ENCODE data around the gene BOD1. TPM values are rescaled to one million over a fixed set of nuclear protein-coding genes. Genes with fewer than 3 reads are reported as not detected.

The BOD1 gene
- total and polyA plus RNA-seq, 9 of the 15 experiments (the other 6 are each of a cell fraction or from before 2014, with no cell fraction given), result 10.1 to 31.6 (median 22.6) TPM

- TF ChIP-seq KDM2B (CRISPR knock-in tag; IDR thresholded peaks at IDR 0.05) (no peak), MAZ (CRISPR knock-in tag; conservative IDR thresholded peaks at IDR 0.05 in 1 of 2, IDR thresholded peaks at IDR 0.05 in 1 of 2) (0 out of 4 replicates have a peak, but pooled peaks of 1 of the 2 experiments have one; percentile 28), USF2 (CRISPR knock-in tag; IDR thresholded peaks at IDR 0.05) (peak; percentile 22; the same call in 1 of the 2 replicates), CHD4 (IDR thresholded peaks at IDR 0.05; ENCODE audit: insufficient read depth, insufficient replicate concordance, low read depth, low read length, poor library complexity, severe bottlenecking) (no peak), CBFA2T3 (IDR thresholded peaks at IDR 0.05) (peak; percentile 72), KDM1A (IDR thresholded peaks at IDR 0.05) (peak in 1 of 2 experiments; percentile 20; a peak in 1 of 4 replicates), EP300 (IDR thresholded peaks at IDR 0.05; ENCODE audit: low read length) (peak; percentile 35; the same call in 1 of the 2 replicates), ZNF589 (CRISPR knock-in tag; IDR thresholded peaks at IDR 0.05; ENCODE audit: low read depth) (peak; percentile 72; the same call in 1 of the 2 replicates), NFRKB (IDR thresholded peaks at IDR 0.05; ENCODE audit: low read depth) (no peak), GATAD2A (IDR thresholded peaks at IDR 0.05) (no peak), E4F1 (CRISPR knock-in tag; IDR thresholded peaks at IDR 0.05; ENCODE audit: borderline replicate concordance) (peak; percentile 82; the same call in 1 of the 2 replicates), HES1 (IDR thresholded peaks at IDR 0.05; ENCODE audit: low read depth) (peak; percentile 58; the same call in 1 of the 2 replicates), SMARCE1 (IDR thresholded peaks at IDR 0.05) (0 out of 2 replicates have a peak, but pooled peaks have one; percentile 21), CTBP1 (IDR thresholded peaks at IDR 0.05; ENCODE audit: borderline replicate concordance) (peak; percentile 38; the same call in 1 of the 2 replicates), ARID1B (IDR thresholded peaks at IDR 0.05) (peak; percentile 62), ETV5 (CRISPR knock-in tag; IDR thresholded peaks at IDR 0.05; ENCODE audit: low read depth) (0 out of 2 replicates have a peak, but pooled peaks have one; percentile 35), HMBOX1 (IDR thresholded peaks at IDR 0.05) (peak; percentile 32; the same call in 1 of the 2 replicates), HDAC1 (IDR thresholded peaks at IDR 0.05) (0 out of 4 replicates have a peak, but pooled peaks of 1 of the 2 experiments have one; percentile 20), PHF21A (IDR thresholded peaks at IDR 0.05; ENCODE audit: borderline replicate concordance, low read depth) (peak; percentile 12; the same call in 1 of the 2 replicates), TEAD4 (IDR thresholded peaks at IDR 0.05; ENCODE audit: low read length) (peak; percentile 70; the same call in 1 of the 2 replicates), TEAD4 (CRISPR knock-in tag; IDR thresholded peaks at IDR 0.05; ENCODE audit: borderline replicate concordance) (no peak), TCF3 (CRISPR knock-in tag; IDR thresholded peaks at IDR 0.05) (peak; percentile 89), ID3 (CRISPR knock-in tag; IDR thresholded peaks at IDR 0.05) (no peak), ID3 (tag; IDR thresholded peaks at IDR 0.05) (0 out of 2 replicates have a peak, but pooled peaks have one; percentile 25)
Observed at GRCh38 chr5:173648308-173648866, 31.9 kb upstream of the BOD1 start (continued).

Data from K562 (cell line).